Stimulated activated CD4-positive, alpha-beta T cell treated with anti-CD3 and anti-CD28 coated beads, Interleukin-1b, Interleukin-23, amount 100 ng/mL, for 1 hour (primary cell): Measurements from ENCODE around the gene CHST7.
A peak's percentile ranks its signal among the peaks of the same experiment; 100 is the strongest.
"Not testable (repeated sequence)": the region's sequence is repeated elsewhere in the genome, so short reads cannot be mapped to it uniquely, and the experiment has no call there.

Experiments used
- DNase-seq, 2 donors: peaks; one replicate each; pipeline ENCODE4 v3.0.0-alpha.2; 2020; ENCODE audit warnings: low read depth in 2 of 2

CHST7 gene

GRCh38 chrX:46573331-46573891 is at the start of gene CHST7:
TSS of gene CHST7 (plus strand) at chrX:46573765. CDS start at chrX:46573932, 167 bp downstream.
- DNase-seq: no peak

DNA sequence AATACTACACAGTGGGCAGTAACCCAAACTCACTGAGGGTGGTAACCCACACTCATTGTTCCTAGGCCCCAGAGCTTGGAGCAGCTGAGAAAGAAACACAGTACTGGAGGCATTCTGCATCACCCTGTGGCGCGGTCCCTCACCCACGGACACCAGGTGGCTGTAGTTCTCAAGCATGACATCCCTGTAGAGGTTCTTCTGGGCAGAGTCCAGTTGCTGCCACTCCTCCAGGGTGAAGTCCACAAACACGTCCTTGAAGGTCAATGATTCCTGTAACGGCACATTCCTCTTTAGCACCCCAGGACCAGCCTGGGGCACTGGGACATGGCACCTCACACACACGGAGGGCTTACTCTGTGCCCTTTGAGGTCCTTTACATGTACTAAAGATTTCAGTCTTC is 44.9 kb upstream of the CHST7 start:
- DNase-seq: not testable (repeated sequence)

DNA sequence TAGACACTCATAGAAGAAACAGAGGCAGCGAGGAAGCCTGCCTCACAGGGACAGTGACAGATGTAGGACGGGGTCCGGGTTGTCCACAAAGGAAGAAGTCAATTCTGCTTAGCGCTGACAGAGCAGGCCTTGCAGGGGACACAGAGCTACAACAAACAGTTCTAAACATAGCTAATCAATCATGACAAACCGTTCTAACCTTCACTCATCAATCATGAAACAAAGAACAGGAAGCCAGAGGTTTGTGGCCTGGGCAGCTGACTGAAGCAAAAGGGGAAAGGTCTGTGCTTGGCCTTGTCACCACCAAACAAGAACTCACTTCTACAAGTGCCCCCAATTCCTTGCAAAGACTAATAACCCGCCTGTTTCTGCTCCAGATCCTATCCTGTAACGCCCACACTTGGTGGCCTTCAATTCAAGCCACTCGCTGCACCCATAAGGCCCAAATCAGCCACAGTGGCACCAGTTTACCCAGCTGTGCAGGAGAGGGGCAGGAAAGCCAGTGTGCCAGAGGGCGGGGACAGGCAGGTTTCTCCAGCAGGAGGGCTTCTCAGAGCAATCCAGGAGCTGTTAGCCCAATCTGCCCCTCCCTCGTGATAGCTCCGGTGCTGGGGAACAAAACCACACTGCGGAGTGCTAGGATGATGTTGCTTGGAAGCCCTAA is 43.7 kb upstream of the CHST7 start:
- not testable (repeated sequence) for DNase-seq

DNA sequence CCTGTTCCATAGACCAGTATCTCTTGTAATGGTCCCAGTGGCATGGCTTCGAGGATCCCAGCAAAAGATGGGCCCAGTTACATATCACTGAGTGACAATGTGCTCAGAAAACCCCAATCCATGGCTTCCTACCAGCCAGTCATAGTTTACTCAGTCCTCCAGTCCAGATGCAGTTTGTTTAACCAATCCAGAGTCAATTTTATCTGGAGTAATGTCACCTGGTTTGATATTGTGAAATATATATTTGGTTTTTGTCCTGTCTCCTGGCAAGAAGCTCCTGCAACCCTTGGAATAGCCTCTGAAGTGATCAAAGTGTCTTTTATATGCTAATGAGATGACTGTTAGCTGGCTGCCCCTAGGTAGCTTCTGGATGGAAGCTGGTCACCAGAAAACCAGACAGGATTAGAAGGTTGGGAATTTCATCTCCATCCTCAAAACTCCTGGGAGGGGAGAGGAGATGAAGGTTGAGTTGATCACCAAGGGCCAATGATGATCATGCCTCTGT is 43.1 kb upstream of the CHST7 start:
- DNase-seq: not testable (repeated sequence)

DNA sequence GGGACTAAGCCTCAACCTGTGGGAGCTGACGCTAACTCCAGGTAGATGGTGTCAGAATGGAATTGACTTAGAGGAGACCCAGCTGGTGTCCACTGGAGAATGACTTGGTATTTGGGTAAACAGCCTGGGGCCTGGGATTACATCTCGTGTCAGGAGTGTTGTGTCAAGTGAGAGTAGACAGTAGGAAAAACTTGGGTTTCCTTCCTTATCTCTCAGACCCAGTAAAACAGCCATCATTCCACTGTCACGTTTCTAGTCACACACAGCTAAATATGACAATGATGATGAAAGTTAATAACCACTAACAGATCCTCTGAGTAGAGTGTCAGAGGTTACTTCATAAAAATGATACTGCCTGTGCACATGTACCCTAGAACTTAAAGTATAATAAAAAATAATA is 42.1 kb upstream of the CHST7 start:
- no peak for DNase-seq

DNA sequence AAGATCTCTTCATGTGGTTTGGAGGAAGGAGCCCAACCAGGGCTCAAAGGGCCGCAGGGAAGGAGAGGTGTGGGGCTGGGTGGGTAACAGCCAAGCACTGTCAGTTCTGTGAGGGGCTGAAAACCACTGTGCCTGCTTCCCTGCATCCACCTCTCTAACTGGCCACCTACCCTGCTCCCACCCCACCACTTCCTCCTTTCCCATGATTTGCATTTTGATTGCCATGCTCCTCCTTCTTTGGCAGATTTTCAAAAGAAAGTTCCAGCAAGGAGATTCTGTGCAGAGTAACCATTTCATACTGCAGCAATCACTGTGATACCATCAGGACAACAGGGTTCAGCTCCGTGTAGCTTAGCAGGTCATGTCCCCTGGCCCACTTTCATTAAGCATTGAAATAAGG is 30.1 kb upstream of the CHST7 start:
- DNase-seq: no peak

- not testable (repeated sequence) for DNase-seq
These were observed 29.0 kb upstream of the CHST7 start for GRCh38 chrX:46544527-46544926.

GRCh38 chrX:46545111-46546005 is 28.2 kb upstream of the CHST7 start, which contains the start of gene ZNF674:
TSS of gene ZNF674 (minus strand) at chrX:46545421. CDS start at chrX:46542087, 3,334 bp downstream.
- peak; percentile 76 to 81 for DNase-seq

DNA sequence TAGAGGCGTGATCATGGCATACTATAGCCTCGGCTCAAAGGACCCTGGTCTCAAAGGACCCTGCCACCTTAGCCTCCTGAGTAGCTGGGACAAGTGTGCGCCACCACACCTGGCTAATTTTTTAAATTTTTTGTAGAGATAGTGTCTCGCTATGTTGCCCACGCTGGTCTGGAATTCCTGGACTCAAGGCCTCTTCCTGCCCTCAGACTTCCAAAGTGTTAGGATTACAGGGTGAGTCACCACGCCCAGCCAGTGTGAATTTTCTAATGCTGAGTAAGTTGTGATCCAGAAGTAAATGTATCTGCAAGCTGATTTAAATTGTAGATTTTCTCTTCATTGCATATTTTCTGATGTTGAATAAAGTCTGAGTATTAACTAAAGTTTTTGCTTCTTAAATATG is 25.7 kb upstream of the CHST7 start:
- DNase-seq: no peak

DNA sequence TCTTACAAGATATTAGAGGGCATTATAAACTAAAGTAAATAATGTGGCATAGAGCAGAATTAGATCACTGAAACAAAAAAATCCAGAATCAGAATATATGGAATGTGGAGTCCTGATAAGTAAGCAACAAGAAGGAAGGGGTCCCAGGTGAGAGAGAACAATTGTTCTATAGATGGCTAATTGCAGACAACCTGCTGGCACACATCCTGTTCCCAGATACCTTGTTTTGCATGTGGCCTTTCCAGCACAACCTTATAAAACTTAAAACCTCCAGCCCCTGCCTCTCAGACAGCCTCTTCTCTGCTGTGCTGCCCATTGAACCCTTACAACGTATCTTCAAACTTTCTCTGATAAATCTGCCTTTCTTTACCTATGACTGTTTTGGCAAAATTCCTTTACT is 23.7 kb upstream of the CHST7 start:
- no peak for DNase-seq

- DNase-seq: no peak
These were observed 22.0 kb upstream of the CHST7 start for GRCh38 chrX:46551494-46552128.

DNA sequence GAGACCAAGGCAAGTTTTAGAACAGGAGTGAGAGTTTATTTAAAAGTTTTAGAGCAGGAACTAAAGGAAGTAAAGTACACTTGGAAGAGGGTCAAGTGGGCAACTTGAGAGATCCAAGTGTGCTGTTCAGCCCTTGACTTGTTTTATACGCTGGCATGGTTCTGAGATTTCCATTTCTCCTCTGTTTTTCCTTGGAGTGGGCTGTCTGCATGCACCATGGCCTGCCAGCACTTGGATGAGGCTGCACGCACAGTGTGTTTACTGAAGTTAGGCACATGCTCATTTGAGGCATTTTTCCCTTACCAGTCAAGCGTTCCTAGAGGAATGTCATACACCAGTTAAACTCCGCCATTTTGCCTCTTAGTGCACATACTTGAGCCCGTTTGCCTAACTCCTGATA is 19.6 kb upstream of the CHST7 start:
- DNase-seq: no peak

- no peak for DNase-seq
These were observed 18.6 kb upstream of the CHST7 start for GRCh38 chrX:46554942-46555341.

- DNase-seq: no peak
These were observed 14.5 kb upstream of the CHST7 start for GRCh38 chrX:46559062-46559461.

DNA sequence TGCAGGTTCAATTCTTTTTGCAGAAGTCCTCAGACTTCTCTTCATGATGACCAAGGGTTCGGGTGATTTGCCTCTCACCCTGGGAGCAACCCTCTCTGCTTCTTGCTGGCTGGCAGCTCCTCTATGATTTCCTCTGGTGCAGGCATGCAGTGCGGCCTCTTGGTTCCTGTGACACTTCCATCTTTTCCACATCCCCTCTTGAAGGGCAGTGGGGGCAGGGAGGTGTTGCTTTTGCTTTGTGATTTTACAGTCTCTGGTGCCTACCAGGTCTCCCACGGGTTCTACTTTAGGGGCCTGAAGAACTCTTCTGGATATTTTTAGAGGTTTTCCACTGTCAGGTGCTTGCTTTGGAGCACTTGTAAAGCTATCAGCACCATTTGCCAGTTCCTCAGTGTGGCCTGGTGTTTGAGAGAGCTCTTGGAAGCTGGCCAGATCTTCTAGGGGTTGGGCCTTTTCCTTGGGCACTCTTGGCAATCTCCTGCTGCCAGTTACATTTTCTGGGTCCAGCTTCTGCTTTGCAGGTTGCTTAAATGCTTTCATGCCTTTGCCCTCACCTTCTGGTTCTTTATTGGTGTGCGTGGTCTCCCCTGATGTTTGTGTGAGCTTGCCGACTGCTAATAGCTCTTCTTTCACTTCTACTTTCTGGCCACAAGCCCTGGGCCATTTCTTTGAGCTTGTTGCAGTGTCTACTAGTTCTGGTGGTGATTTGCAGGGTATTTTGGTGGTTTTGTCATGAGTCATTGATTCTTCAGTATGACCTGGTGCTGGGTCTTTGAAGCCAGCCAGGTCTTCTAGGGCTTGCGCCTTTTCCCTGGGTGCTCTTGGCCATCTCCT is 11.5 kb upstream of the CHST7 start:
- DNase-seq: no peak

DNA sequence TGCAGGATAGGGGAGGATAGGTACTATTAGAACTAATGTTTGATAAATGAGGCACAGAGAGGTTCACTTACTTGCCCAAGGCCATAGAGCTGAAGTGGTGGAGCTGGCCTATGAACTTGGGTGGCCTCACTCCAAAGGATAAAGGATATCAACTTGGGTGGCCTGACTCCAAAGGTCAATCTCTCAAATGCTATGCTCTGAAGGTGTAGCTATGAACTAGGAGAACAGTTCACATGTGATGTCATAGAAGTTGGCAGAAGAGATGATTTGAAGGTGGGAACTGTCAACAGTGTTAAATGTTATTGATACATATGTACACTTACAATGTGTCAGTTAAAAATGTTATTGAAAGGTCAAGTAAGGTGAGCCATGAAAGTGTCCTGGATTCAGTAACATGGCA is 6.2 kb upstream of the CHST7 start:
- no peak for DNase-seq

DNA sequence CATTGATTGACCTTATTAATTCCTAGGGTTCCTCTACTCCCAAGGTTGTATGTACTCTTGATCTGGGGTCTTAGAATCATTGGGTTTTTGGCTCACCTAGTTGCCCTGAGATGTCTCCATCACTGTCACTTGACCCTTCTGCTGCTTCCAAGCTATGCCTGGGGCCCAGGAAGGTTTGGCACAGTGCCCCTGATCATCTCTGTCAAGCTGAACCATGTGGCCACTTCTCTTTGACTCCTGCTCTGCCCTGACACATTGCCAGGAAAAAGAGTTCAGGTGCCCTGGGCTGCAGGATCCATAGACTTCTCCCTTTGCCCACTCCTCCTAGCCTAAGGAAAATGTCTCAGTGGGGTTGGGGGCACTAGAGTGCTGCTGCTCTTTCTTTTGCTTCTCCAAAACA is 3.9 kb upstream of the CHST7 start:
- no peak for DNase-seq

- DNase-seq: no peak
These were observed 1.9 kb upstream of the CHST7 start for GRCh38 chrX:46571423-46572339.

- no peak for DNase-seq
These were observed 1.1 kb upstream of the CHST7 start for GRCh38 chrX:46572340-46572936.
